K562 (cell line): ENCODE data around the gene CASR. TPM values are rescaled to one million over a fixed set of nuclear protein-coding genes. Genes with fewer than 3 reads are reported as not detected.

ENCODE experiments used
- ATAC-seq: fragments of 200-7000 bp; cut with Tn5 transposase; 3 replicates; pipeline ENCODE4 v1.9.1; 2020; ENCODE audit warnings: moderate library complexity
- BruUV-seq: library from RNA; stranded (reverse); fragments of 400-500 nt; replicated peaks from 2 replicates; lab custom pipeline; 2021; lab: Mats Ljungman, UMichigan
- CTCF ChIA-PET: fragments of 300-600 bp; formaldehyde crosslinking; extraction: SDS; loops from one replicate; lab custom pipeline; 2021; ENCODE audit warnings: low intra/inter-chr PET ratio; lab: Yijun Ruan, JAX
- POLR2A ChIA-PET: fragments of 300-600, 350-650 bp; sonication (Branson Sonifier 250); formaldehyde crosslinking; extraction: SDS; loops from one replicate; lab custom pipeline; 2021; ENCODE audit warnings: antibody characterized with exemption, inconsistent platforms; lab: Yijun Ruan, JAX
- DNase-seq, 4 experiments: peaks; one replicate each; pipeline versions ENCODE4 v3.0.0 to v3.0.0-alpha.2; 2011 to 2018; ENCODE audit warnings: low spot score in 3 of 4, mixed read lengths in 3 of 4; ENCODE audit errors: extremely low read depth in 1 of 4
- FAIRE-seq: peaks from 2 replicates; lab custom pipeline; 2011; peaks lifted over from hg19 to GRCh38; lab: Jason Lieb, UNC
- H2AFZ ChIP-seq: 2 replicates; pipeline ENCODE4 v1.6.0; 2011; ENCODE audit warnings: low read depth, low read length, control low read depth, inconsistent platforms
- H3K27ac ChIP-seq: fragments of 200-600 bp; 3 replicates; pipeline ENCODE4 v1.8.0; 2011; ENCODE audit warnings: low read depth, mild to moderate bottlenecking, control low read depth, inconsistent platforms, low read length, moderate library complexity, mixed read lengths; ENCODE audit errors: extremely low read depth
- H3K27me3 ChIP-seq, 2 experiments: fragments of 300-600 bp in 1 of 2; 2 replicates in 1 of 2; 3 replicates in 1 of 2; pipeline versions ENCODE4 v1.6.0 to v1.8.0; 2011; ENCODE audit warnings: inconsistent platforms in 2 of 2, low read length in 2 of 2, mild to moderate bottlenecking in 1 of 2, mixed read lengths in 1 of 2, moderate library complexity in 1 of 2; ENCODE audit not compliant: control insufficient read depth in 2 of 2, insufficient read depth in 2 of 2
- H3K36me3 ChIP-seq: fragments of 300-600 bp; 3 replicates; pipeline ENCODE4 v1.8.0; 2011; ENCODE audit warnings: mild to moderate bottlenecking, low read length, inconsistent platforms; ENCODE audit not compliant: control insufficient read depth, insufficient read depth
- H3K4me1 ChIP-seq, 2 experiments: fragments of 200-600 bp in 1 of 2; replicated peaks in 1 of 2; 2 replicates in 1 of 2; 3 replicates in 1 of 2; pipeline versions ENCODE4 v1.5.1 to v1.8.0; 2011; ENCODE audit warnings: inconsistent platforms in 2 of 2, low read length in 2 of 2, mild to moderate bottlenecking in 1 of 2, mixed read lengths in 1 of 2, moderate library complexity in 1 of 2; ENCODE audit not compliant: control insufficient read depth in 2 of 2, insufficient read depth in 2 of 2
- H3K4me2 ChIP-seq: 2 replicates; pipeline ENCODE4 v1.6.1; 2011; ENCODE audit warnings: low read length, control low read depth, inconsistent platforms, mixed read lengths; ENCODE audit not compliant: insufficient read depth
- H3K4me3 ChIP-seq: fragments of 200-600 bp; sonication (generic), shearing (Covaris generic); 2 replicates; pipeline ENCODE4 v1.5.1; 2016; ENCODE audit warnings: control low read depth, inconsistent platforms
- H3K79me2 ChIP-seq: fragments of 200-600 bp; 3 replicates; pipeline ENCODE4 v1.8.0; 2011; ENCODE audit warnings: low read length, inconsistent platforms; ENCODE audit not compliant: control insufficient read depth, insufficient read depth
- H3K9ac ChIP-seq, 2 experiments: 2 replicates each; pipeline versions ENCODE4 v1.6.0 to v1.6.1; 2011; ENCODE audit warnings: low read depth in 2 of 2, low read length in 2 of 2, control low read depth in 1 of 2, inconsistent platforms in 1 of 2, mild to moderate bottlenecking in 1 of 2, mixed read lengths in 1 of 2; ENCODE audit not compliant: insufficient read depth in 1 of 2
- H3K9me1 ChIP-seq: one replicate; pipeline ENCODE4 v1.6.0; 2011; ENCODE audit warnings: inconsistent platforms, mild to moderate bottlenecking, low read length, moderate library complexity; ENCODE audit not compliant: control insufficient read depth, insufficient read depth
- H3K9me3 ChIP-seq: replicated peaks from 2 replicates; pipeline ENCODE4 v1.5.1; 2011; ENCODE audit warnings: low read depth, low read length, inconsistent platforms; ENCODE audit not compliant: control insufficient read depth, insufficient read depth
- H4K20me1 ChIP-seq: replicated peaks from 2 replicates; pipeline ENCODE4 v1.6.1; 2011; ENCODE audit warnings: low read length, inconsistent platforms, mixed read lengths; ENCODE audit not compliant: control insufficient read depth, insufficient read depth
- CUX1 ChIP-seq: fragments of 200-800 bp; sonication (Bioruptor generic); IDR thresholded peaks from 2 replicates; pipeline ENCODE4 v1.6.1; 2016; ENCODE audit warnings: missing genetic modification characterization, missing compliant biosample characterization
- ESRRA ChIP-seq: fragments of 450-650 bp; IDR thresholded peaks from 2 replicates; pipeline ENCODE4 v1.6.1; 2014; ENCODE audit warnings: low read depth, mild to moderate bottlenecking, moderate library complexity, borderline replicate concordance
- HLTF ChIP-seq: fragments of 450-650 bp; IDR thresholded peaks from 2 replicates; pipeline ENCODE4 v1.6.1; 2016
- KLF10 ChIP-seq: fragments of 250-450 bp; sonication (Bioruptor Pico); IDR thresholded peaks from 2 replicates; pipeline ENCODE4 v1.6.1; 2021; ENCODE audit warnings: matching md5 sums
- MEF2A ChIP-seq: IDR thresholded peaks from 2 replicates; pipeline ENCODE4 v1.6.1; 2011; ENCODE audit warnings: low read depth, mild to moderate bottlenecking, low read length, moderate library complexity; ENCODE audit not compliant: control insufficient read depth
- RNF2 ChIP-seq: sonication (generic); IDR thresholded peaks from 2 replicates; pipeline ENCODE4 v1.6.1; 2016
- RREB1 ChIP-seq: fragments of 250-450 bp; sonication (Bioruptor Pico); IDR thresholded peaks from 2 replicates; pipeline ENCODE4 v1.4.0; 2020
- TAL1 ChIP-seq: fragments of 450-650 bp; IDR thresholded peaks from 2 replicates; pipeline ENCODE4 v1.6.1; 2016; ENCODE audit warnings: mild to moderate bottlenecking
- ZBTB49 ChIP-seq: sonication (generic); formaldehyde crosslinking; IDR thresholded peaks from 2 replicates; pipeline ENCODE4 v1.8.0; 2022; ENCODE audit warnings: missing genetic modification reagents, mild to moderate bottlenecking, borderline replicate concordance
- ZNF121 ChIP-seq: sonication (generic); formaldehyde crosslinking; conservative IDR thresholded peaks from 2 replicates; pipeline ENCODE4 v1.8.0; 2022; ENCODE audit warnings: missing genetic modification reagents
- ZNF24 ChIP-seq: fragments of 450-650 bp; IDR thresholded peaks from 2 replicates; pipeline ENCODE4 v1.6.1; 2016
- WGBS: fragments of 100-300 bp; shearing (Covaris generic); methylation state at CpG from one replicate; pipeline ENCODE4 v1.1.6; 2016; ENCODE audit warnings: low coverage, mixed read lengths; ENCODE audit not compliant: insufficient coverage; ENCODE audit errors: missing lambda C conversion rate; 5-methylcytosine and 5-hydroxymethylcytosine counted together
- in situ Hi-C: fragments of 300-500 bp; cut with MboI; formaldehyde crosslinking; loops from 4 replicates; pipeline ENCODE4 v1.15.0; 2018; ENCODE audit warnings: inconsistent platforms, mixed read lengths
- intact Hi-C: fragments of 100-400 bp; cut with micrococcal nuclease; formaldehyde crosslinking; loops from 2 replicates; pipeline ENCODE4 v1.14.2; 2022
- polyA plus RNA-seq, 8 experiments: library from polyadenylated mRNA; depleted of rRNA in 4 of 8; stranded (reverse) in 5 of 8; unstranded in 3 of 8; fragments of >200 nt; fragmentation: Nextera tagmentation in 2 of 8; fragmentation: Illumina TruSeq in 1 of 8; extraction: Ambion mirVana in 2 of 8; extraction: Trizol in 1 of 8; gene quantifications; 2 replicates each; pipeline versions ENCODE4 v1.2.1 to v1.2.3, GENCODE V29; 2011 to 2014; ENCODE audit warnings: inconsistent platforms in 1 of 8, missing spikeins in 1 of 8
- total RNA-seq, 7 experiments: library from RNA; depleted of rRNA in 6 of 7; stranded (reverse); fragments of >200 nt in 6 of 7; fragmentation: Illumina TruSeq in 2 of 7; extraction: Trizol in 2 of 7; gene quantifications; 2 replicates each; pipeline versions ENCODE4 v1.2.1 to v1.2.3, GENCODE V29; 2011 to 2021; ENCODE audit warnings: low replicate concordance in 1 of 7

Gene CASR
- total and polyA plus RNA-seq, 9 of the 15 experiments (the other 6 are each of a cell fraction or from before 2014, with no cell fraction given): not detected

- BruUV-seq: no TSS peak
- CTCF ChIA-PET: no interaction called here
- H3K9ac ChIP-seq: no peak overlapping the region
- FAIRE-seq: no peak
- no peak overlapping the region for H3K4me2 ChIP-seq
- no peak overlapping the region for H3K27ac ChIP-seq
- no peak for DNase-seq
- 0% methylated on average over 4 of the region's 4 CpGs for WGBS
- no peak for ATAC-seq
- intact Hi-C loops: no loop called here
- no peaks in the 10 kb centered on the region for H3K9me1 ChIP-seq
- no peak for TF ChIP-seq ESRRA
- TF ChIP-seq TAL1: no peak
- no peak for TF ChIP-seq ZBTB49 (CRISPR knock-in tag)
- TF ChIP-seq RREB1: no peak
- no peak for TF ChIP-seq CUX1 (CRISPR knock-in tag)
- TF ChIP-seq RNF2: no peak
- TF ChIP-seq ZNF121 (CRISPR knock-in tag): no peak
- no peak for TF ChIP-seq MEF2A
- TF ChIP-seq ZNF24: no peak
- TF ChIP-seq HLTF: no peak
- no peak for TF ChIP-seq KLF10 (CRISPR knock-in tag)
- TF ChIP-seq, all 486 proteins: peak for 0
- Histone ChIP-seq H3K27me3 (no peaks in the 10 kb centered on the region), H2AFZ (no peak overlapping the region), H3K4me1 (no peaks in the 10 kb centered on the region), H3K79me2 (no peaks in the 10 kb centered on the region), H3K9me3 (no peaks in the 10 kb centered on the region), H3K36me3 (no peaks in the 10 kb centered on the region), H4K20me1 (no peaks in the 10 kb centered on the region), H3K4me3 (no peak overlapping the region)
- POLR2A ChIA-PET: no interaction called here
- in situ Hi-C loops: no loop called here
These were observed 25.1 kb downstream of the CASR start for GRCh38 chr3:122208579-122208978.
